NCI-H2081 (cell line): ENCODE data around the gene SOX13.
A peak's percentile ranks its signal among the peaks of the same experiment; 100 is the strongest.

Source experiments
- DNase-seq, 2 experiments: peaks; one replicate each; lab custom pipeline; 2025; lab: John Stamatoyannopoulos, UW

Gene SOX13

DNA sequence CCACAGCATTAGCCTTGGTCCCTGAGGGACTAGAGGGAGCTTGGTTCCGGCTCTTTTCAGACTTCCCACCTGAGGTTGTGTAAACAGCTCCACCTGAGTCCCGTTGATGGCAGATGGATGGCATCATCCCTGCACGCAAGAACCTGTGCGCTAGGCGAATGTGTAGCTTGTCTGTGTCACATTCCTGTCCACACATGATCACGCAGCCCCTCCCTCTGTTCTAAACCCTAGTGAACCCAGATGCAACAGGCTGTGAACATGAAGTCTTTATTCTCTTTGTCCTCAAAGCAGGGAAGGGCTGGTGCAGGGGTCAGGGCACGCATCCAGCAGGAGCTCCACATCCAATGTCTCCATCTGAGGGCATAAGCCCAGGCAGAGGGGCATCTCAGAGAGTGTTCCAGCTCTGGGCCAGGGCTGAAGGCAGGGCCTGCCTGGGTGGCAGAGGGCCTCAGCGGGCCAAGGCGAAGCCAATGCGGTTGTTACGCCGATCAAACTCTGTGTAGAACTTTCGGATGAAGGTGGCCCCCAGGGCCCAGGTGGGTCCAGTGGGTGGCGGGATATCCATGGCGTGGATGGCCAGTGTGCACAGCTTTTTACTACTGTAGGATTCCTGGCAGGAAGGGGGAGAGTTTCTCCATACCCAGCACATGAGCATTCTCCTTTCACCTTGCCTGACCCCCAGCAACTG lies 81.8 kb downstream of the SOX13 start:
- no peak for DNase-seq

DNA sequence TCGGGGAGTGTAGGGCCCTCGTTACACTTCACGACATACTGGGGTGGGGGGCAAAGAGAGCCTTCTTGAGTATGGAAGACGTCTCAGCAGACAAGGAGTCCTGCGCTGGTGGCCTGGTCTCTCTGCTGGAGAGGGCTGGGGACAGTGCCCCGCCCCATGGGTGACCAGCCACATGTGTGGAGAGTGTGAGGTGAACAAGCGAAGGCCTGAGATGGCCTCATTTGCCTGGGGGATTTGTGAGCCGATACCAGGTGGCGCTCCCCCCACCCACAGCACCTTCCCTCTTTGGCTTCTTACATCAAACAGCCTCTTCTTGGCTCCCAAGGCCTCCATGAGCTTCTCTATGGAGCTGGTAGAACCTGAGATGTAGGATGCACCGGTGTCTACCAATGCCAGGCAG lies 83.0 kb downstream of the SOX13 start:
- no peak for DNase-seq

DNA sequence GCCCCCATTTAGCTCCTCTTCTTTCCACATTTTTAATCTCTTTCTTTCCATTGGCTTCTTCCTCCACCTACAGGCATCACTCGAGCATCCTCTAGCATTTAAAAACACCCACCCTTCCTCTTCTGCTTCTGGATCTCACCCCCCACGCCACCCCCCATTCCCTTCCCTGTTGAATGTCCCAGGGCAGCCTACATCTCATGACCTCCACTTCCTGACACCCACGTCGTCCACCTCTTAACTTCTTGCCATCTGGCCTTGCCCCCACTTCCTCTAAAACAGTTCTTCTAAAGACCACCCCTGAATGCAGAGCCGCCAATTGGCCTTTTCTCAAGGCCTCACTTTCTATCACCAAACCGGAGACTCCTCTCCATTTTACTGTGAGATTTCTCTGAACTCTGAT lies 85.0 kb downstream of the SOX13 start:
- DNase-seq = no peak

DNA sequence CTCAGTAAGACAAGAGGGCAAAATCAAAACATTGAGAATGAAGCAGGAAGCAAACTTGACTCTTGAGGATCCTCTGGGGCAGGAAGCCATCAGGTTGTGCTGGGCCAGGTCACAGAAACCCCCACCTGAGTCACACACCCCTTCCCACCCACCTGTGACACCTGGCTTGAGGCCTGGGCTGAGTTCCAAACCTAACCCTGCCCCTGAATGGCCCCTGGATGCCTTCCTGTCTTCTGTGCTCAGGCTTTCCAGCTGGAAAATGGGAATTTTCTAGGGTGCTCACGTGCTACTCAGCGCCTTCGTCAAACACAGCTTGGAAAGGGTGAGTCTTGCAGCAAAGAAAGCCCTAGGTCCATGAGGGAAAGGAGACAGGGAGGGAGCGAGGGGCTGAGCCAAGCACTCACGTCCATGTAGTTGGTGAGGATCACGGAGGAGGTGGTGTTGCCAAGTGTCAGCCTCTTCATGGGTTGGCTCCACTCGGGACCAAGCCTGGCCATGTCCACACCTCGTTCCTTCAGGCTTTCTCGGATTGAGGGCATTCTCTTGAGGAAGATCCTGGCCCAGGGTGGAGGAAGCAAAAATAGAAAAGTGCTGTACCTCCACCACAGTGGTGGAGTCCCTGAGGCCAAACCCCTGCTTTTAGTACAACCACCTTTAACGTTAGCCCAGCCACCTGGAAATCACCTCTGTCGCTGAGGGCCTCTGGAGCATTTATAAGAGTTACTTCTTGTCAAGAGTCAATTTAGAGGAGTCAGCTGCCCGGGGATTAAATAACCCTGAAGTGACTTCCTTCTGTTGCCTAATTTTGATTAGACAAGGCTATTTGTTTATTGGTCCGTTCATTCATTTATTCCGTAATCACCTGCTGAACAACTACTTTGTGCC lies 88.9 kb downstream of the SOX13 start:
- no peak for DNase-seq

DNA sequence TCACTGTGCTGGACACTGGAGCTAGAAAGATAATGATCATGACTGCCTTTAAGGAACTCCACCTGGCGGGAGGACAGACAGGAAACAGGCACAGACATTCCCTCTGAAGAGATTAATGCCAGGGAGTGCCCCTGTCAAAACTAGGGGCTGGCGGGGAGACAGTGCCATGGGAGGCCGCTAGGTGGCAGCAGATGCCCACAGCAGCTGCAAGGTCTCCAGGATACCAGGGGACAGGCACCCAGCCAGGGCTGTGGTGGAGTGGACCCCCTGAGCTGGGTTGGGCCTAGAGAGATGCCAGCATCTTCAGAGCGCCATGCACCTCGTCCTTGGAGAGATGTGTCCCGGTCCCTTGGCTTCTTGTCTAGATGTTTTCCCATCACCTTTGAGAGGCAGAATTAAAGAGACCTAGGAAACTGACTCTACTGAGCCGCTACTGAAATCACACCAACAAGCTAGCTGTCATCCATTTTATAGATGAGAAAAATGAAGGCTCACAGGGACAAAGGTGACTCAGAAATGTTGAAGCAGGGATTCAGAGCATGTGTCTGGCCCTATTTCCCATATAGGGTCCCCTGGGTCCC lies 89.7 kb downstream of the SOX13 start:
- DNase-seq = peak; percentile 87 to 88

DNA sequence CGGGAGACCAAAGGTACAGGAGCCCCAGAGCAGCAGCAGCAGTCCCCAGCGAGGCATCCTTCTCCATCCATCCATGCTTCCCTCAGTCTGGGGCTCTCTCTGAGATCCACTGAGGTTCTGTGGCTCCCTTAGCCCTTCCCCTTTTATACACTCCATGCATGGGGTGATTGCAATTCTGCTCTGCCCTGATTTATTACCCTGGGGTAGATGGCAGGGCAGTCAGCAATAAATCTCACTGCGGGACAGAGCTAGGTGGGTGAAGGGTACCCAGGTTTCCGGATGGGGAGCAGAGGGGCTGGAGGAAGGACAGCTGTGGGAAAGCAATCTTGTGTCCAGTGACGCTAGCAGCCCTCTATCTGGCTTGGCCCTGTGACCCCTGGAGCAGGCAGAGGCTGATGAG lies 93.3 kb downstream of the SOX13 start, which contains the start of gene REN:
REN (minus strand) TSS at position 119 of the 400 bp plus-strand sequence; CDS start at position 75, 44 bp downstream.
- no peak for DNase-seq

DNA sequence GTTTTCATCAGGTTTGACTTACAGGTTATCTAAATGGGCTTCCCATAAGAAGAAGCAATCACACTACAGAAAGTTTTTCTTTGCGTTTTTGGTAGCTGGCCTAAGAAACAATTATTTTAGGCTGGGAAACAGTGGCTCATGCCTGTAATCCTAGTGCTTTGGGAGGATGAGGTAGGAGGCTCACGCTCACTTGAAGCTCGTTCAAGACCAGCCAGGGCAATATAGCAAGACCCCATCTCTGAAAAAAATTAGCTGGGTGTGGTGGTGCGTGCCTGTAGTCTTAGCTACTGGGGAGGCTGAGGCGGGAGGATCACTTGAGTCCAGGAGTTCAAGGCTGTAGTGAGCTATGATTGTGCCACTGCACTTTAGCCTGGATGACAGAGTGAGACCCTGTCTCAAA lies 94.8 kb downstream of the SOX13 start:
- no peak for DNase-seq

DNA sequence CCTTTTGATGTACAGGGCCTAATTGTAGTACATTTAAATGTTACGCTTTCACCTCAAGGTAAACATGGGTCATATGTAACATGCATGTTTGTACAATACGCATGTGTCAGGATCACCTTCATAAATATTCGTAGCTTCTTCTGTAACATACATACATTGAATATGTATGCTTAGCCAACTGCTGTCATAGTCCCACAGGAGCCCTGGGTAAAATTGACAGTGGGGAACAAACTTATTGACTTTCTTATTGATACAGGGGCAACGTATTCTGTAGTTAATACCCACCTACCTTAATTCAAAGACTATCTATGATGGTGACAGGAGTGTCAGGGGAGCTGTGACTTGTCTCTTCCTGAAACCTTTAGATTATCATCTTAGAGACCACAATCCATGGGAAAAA lies 96.9 kb downstream of the SOX13 start:
- no peak for DNase-seq

DNA sequence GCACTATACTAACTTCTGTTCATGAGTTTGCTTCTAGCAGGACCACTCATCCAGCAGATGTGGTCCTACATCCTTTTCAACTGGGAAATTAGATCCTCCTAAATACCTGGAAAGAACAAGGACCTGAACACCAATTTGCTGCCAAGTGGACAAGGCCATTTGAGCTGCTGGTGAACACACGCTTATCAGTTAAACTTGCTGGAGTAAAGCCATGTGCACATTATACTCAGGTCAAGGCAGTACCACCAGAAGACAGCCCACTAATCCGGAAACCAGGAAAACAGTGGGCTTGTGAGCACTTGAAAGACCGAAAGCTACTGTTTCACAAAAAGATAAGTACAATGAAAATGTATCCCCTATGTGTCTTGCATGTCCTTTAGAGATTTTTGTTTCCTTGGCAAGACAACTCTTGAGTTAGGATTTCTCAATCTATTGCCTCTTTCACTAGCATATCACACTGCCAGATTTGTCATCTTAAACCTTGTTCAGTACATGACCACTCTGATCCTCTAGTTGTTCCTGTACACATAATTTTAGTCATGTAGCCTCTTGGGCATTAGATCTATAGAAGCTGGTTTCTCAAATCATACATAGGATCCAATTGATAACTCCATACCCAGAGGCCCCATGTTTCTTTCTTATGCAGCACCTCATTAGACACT lies 97.7 kb downstream of the SOX13 start:
- no peak for DNase-seq

DNA sequence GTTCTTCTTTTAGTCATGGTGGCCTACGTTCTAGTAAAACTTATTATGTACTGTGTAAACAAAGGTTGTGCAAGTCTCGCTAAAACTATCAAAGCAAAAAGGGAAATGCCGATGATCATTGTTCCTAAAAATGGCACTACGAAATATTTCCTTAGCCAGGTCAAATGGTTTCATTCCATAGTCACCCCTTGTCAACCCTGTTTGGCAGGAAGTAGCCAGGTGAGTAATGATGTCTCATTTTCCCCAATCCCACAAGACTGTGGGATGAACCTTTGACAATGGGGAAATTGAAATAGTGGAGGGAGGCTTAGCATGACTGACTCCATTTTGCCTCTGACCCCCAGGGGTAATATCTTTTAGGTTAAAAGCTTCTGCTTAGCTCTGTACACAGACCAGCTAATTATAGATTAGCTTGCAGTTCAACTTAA lies 98.8 kb downstream of the SOX13 start:
- no peak for DNase-seq

DNA sequence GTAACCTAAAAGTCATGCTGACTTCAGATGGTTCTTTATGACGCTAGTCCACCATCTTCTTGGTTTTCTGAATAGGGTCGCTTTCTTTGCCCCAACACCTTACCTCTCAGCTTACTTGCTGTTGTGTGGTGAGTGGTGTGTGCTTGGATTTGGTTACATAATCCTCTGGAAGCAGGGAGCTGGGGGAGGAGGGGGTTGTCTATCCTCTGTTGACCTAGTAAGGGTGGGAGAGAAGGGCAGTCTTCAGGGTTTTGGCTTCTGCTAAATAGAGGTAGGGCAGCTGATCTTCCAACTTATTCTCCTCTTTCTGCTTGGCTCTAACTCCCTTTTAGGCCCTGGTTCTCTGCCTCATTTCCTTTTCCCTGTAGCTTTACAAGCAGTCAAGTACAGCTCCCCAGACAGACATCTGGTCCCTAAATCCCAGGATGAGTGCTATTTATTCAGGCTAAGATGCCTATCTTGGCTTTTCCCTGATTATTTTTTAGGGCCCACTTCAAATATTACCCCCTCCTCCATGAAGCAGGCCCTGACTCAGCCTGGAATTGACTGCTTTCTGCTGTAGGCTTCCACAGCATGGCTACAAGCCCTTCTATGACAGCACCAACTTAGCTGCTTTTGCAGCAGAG lies 99.6 kb downstream of the SOX13 start:
- no peak for DNase-seq

DNA sequence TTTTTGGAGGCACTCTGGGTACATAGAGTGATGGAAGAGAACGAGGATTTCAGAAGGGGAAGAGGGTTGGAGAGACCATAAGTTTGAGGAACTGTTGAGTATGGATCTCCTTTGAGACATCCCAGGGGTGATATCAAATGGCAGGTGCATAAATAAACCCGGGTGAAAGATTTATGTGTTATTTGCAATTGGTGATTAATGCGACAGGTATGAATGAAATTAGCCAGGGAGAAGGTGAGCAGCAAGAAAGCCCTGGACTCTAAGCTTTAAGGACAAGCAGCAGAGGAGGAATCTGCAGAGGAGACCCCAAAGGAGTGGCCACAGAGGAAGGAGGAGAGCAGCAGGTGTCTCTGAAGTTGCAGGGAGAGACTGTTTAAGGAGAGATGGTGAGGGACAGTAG lies 102.0 kb downstream of the SOX13 start:
- DNase-seq = no peak

DNA sequence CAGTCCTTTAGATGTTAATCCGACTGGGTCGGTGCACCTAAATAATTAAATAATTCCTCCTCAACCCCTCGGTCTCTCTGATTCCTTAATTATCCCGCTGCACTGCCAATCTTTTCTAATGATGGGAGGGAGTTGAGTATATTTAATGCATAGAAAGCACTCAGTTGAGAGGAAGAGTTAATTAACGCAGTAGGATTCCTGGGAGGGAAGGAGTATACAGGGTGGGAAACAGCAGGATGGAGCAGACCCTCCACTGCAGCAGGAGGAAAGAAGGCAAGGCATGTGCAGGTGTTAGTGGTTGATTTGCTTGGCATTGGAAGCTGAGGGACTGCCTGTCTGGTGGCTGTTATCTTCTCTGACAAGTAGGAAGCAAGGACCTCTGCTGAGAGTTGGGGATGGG lies 103.1 kb downstream of the SOX13 start:
- no peak for DNase-seq

DNA sequence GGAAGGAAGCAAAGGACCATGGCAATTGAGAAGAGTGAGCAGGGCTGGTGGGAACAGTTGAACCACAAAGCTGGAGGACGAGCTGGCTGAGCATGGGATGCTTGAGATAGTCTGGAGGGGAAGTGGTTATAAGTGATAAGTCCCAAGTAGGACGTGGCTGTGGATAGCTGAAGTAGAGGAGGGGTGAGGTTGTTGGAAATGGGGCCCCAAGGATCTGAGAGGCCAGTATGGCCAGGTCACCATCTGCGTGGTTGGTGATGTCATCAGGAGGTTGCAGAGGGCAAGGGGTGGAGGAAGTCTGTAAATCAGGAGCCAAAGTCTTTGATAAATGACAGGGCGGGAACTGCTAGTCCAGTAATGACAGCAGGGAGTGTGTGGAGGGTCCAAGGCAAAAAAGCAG lies 104.2 kb downstream of the SOX13 start:
- DNase-seq = no peak
